Peyer's patch (tissue), 4 donors: ENCODE results near the gene CFAP221.

Experiments used
- CTCF ChIP-seq, 6 experiments: fragments of 450-650 bp in 4 of 6; fragments of 200-600 bp in 2 of 6; sonication (generic) in 1 of 6; IDR thresholded peaks; one replicate each; pipeline ENCODE4 v1.5.1; 2017 to 2019; ENCODE audit warnings: antibody characterized with exemption in 6 of 6, mild to moderate bottlenecking in 3 of 6, moderate library complexity in 1 of 6
- POLR2A ChIP-seq, 2 donors: fragments of 450-650 bp; IDR thresholded peaks; one replicate each; pipeline ENCODE4 v1.5.1; 2017; ENCODE audit warnings: antibody characterized with exemption in 2 of 2, mild to moderate bottlenecking in 2 of 2, moderate library complexity in 2 of 2

- TF ChIP-seq CTCF (IDR thresholded peaks at IDR 0.05) (no peak), POLR2A (IDR thresholded peaks at IDR 0.05) (no peak)
Observed at GRCh38 chr2:119629323-119629825, 85.1 kb downstream of the CFAP221 start.
